Measurements from ENCODE around the gene OPCML.

The OPCML gene

GRCh38 chr11:133525976-133526375 is 6.3 kb downstream of the OPCML start:
- TF ChIP-seq CTCF (conservative IDR thresholded peaks at IDR 0.05): no peak
- no peak overlapping the region for H3K27ac ChIP-seq

GRCh38 chr11:133524488-133524887 is 7.8 kb downstream of the OPCML start:
- TF ChIP-seq CTCF (conservative IDR thresholded peaks at IDR 0.05): no peak
- no peak overlapping the region for H3K27ac ChIP-seq

GRCh38 chr11:133522344-133522743 is 10.0 kb downstream of the OPCML start:
- H3K27ac ChIP-seq: no peak overlapping the region
- TF ChIP-seq CTCF (conservative IDR thresholded peaks at IDR 0.05): no peak

GRCh38 chr11:133521502-133521901 is 10.8 kb downstream of the OPCML start:
- TF ChIP-seq CTCF (conservative IDR thresholded peaks at IDR 0.05): no peak
- H3K27ac ChIP-seq: no peak overlapping the region

- no peak for TF ChIP-seq CTCF (conservative IDR thresholded peaks at IDR 0.05)
Observed at GRCh38 chr11:133520707-133521106, 11.6 kb downstream of the OPCML start.

GRCh38 chr11:133519560-133519959 is 12.7 kb downstream of the OPCML start:
- no peak for TF ChIP-seq CTCF (conservative IDR thresholded peaks at IDR 0.05)
- H3K27ac ChIP-seq: no peak overlapping the region

More at GRCh38 chr11:133520707-133521106, 11.6 kb downstream of the OPCML start:
- H3K27ac ChIP-seq: no peak overlapping the region

- TF ChIP-seq CTCF (conservative IDR thresholded peaks at IDR 0.05): no peak
- H3K27ac ChIP-seq: no peak overlapping the region
Observed at GRCh38 chr11:133518702-133519264, 13.5 kb downstream of the OPCML start.

All from VCaP (cell line).